CD4-positive, alpha-beta T cell treated with Interleukin-4 for 4 hours (primary cell): Measurements from ENCODE around the gene OR8J3.
"Not testable (repeated sequence)": the region's sequence is repeated elsewhere in the genome, so short reads cannot be mapped to it uniquely, and the experiment has no call there.

Source experiments
- DNase-seq: peaks from one replicate; pipeline ENCODE4 v3.0.0-alpha.2; 2020

OR8J3 gene

GRCh38 chr11:56140151-56140661 is at the start of gene OR8J3:
Gene OR8J3 (minus strand): TSS chr11:56140201. CDS start chr11:56137718, 2,483 bp downstream.
- no peak for DNase-seq

GRCh38 chr11:56188602-56189001 is 48.6 kb upstream of the OR8J3 start:
- no peak for DNase-seq

GRCh38 chr11:56183459-56183858 is 43.5 kb upstream of the OR8J3 start:
- DNase-seq: no peak

- DNase-seq: no peak
Observed at GRCh38 chr11:56176318-56176717, 36.3 kb upstream of the OR8J3 start, which contains the start of gene OR5J2. Gene OR5J2 (plus strand): TSS chr11:56176618. CDS start chr11:56176618, 0 bp downstream.

GRCh38 chr11:56172256-56172830 is 32.3 kb upstream of the OR8J3 start:
- DNase-seq: no peak

GRCh38 chr11:56163804-56164203 is 23.8 kb upstream of the OR8J3 start:
- no peak for DNase-seq

GRCh38 chr11:56160217-56160616 is 20.2 kb upstream of the OR8J3 start, which contains the start of gene OR8K5:
Gene OR8K5 (minus strand): TSS chr11:56160317. CDS start chr11:56160317, 0 bp downstream.
- no peak for DNase-seq

GRCh38 chr11:56152333-56152732 is 12.3 kb upstream of the OR8J3 start:
- no peak for DNase-seq

- DNase-seq: no peak
Observed at GRCh38 chr11:56151376-56151775, 11.4 kb upstream of the OR8J3 start.

GRCh38 chr11:56143681-56144080 is 3.7 kb upstream of the OR8J3 start:
- DNase-seq: not testable (repeated sequence)

GRCh38 chr11:56122073-56122472 is 17.9 kb downstream of the OR8J3 start, which contains the start of gene OR8H3:
Gene OR8H3 (plus strand): TSS chr11:56122373. CDS start chr11:56122373, 0 bp downstream.
- no peak for DNase-seq

- no peak for DNase-seq
Observed at GRCh38 chr11:56103210-56103737, 36.7 kb downstream of the OR8J3 start, which contains the start of gene OR8H2. Gene OR8H2 (plus strand): TSS chr11:56103687. CDS start chr11:56105043, 1,356 bp downstream.

- DNase-seq: no peak
Observed at GRCh38 chr11:56093008-56093407, 47.0 kb downstream of the OR8J3 start, which contains the start of gene OR8I2. Gene OR8I2 (plus strand): TSS chr11:56093308. CDS start chr11:56093308, 0 bp downstream.

GRCh38 chr11:56089697-56090096 is 50.3 kb downstream of the OR8J3 start:
- DNase-seq: no peak
